ENCODE measurements around the gene POFUT2.

POFUT2 gene

DNA sequence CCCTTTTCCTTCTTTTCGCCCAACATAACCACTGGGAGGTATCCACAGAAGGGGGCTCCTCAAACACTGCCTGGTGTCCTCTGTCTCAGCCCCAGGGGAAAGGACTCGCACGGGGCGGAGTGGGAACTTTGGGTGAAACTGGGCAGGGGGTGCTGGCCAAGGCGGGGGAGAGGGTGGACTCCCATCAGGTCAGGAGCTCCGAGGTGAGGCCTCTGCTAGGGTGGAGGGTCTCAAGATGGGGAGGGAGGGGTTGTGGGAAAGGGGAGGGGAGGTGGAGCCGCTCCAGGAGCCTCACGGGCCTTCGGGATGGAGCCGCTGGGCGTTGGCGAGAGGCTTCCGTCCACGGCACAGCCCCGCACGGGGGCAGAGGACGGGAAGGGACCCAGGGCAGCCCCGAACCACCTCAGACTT is 43.2 kb upstream of the POFUT2 start:
- Histone ChIP-seq H3K36me3 (ENCODE audit: insufficient read depth, low read length) (no peaks in the 10 kb centered on the region), H3K4me1 (ENCODE audit: insufficient read depth, low read length) (peaks cover 24% of the 10 kb centered on the region), H3K9me3 (ENCODE audit: low read length) (no peaks in the 10 kb centered on the region), H2AFZ (ENCODE audit: low read depth, low read length) (no peak overlapping the region), H3K27me3 (ENCODE audit: insufficient read depth, low read length) (peaks cover 20% of the 10 kb centered on the region), H3K4me3 (ENCODE audit: low read length) (no peak overlapping the region)

- no peaks in the 10 kb centered on the region for H3K36me3 ChIP-seq (ENCODE audit: insufficient read depth, low read length)
- H3K4me3 ChIP-seq (ENCODE audit: low read length): no peak overlapping the region
- peaks cover 24% of the 10 kb centered on the region for H3K4me1 ChIP-seq (ENCODE audit: insufficient read depth, low read length)
- no peaks in the 10 kb centered on the region for H3K9me3 ChIP-seq (ENCODE audit: low read length)
- peaks cover 20% of the 10 kb centered on the region for H3K27me3 ChIP-seq (ENCODE audit: insufficient read depth, low read length)
- no peak overlapping the region for H2AFZ ChIP-seq (ENCODE audit: low read depth, low read length)
Observed at GRCh38 chr21:45330075-45330781, 42.5 kb upstream of the POFUT2 start.

GRCh38 chr21:45329261-45330074 is 41.8 kb upstream of the POFUT2 start:
- peaks cover 20% of the 10 kb centered on the region for H3K27me3 ChIP-seq (ENCODE audit: insufficient read depth, low read length)
- H3K9me3 ChIP-seq (ENCODE audit: low read length): no peaks in the 10 kb centered on the region
- H3K4me1 ChIP-seq (ENCODE audit: insufficient read depth, low read length): peaks cover 21% of the 10 kb centered on the region

GRCh38 chr21:45328198-45329091 is 40.8 kb upstream of the POFUT2 start:
- H3K9me3 ChIP-seq (ENCODE audit: low read length): no peaks in the 10 kb centered on the region
- peaks cover 11% of the 10 kb centered on the region for H3K4me1 ChIP-seq (ENCODE audit: insufficient read depth, low read length)
- H3K4me3 ChIP-seq (ENCODE audit: low read length): no peak overlapping the region
- H3K36me3 ChIP-seq (ENCODE audit: insufficient read depth, low read length): no peaks in the 10 kb centered on the region
- no peak overlapping the region for H2AFZ ChIP-seq (ENCODE audit: low read depth, low read length)
- peaks cover 20% of the 10 kb centered on the region for H3K27me3 ChIP-seq (ENCODE audit: insufficient read depth, low read length)

More at GRCh38 chr21:45329261-45330074, 41.8 kb upstream of the POFUT2 start:
- no peak overlapping the region for H2AFZ ChIP-seq (ENCODE audit: low read depth, low read length)
- no peak overlapping the region for H3K4me3 ChIP-seq (ENCODE audit: low read length)
- no peaks in the 10 kb centered on the region for H3K36me3 ChIP-seq (ENCODE audit: insufficient read depth, low read length)

DNA sequence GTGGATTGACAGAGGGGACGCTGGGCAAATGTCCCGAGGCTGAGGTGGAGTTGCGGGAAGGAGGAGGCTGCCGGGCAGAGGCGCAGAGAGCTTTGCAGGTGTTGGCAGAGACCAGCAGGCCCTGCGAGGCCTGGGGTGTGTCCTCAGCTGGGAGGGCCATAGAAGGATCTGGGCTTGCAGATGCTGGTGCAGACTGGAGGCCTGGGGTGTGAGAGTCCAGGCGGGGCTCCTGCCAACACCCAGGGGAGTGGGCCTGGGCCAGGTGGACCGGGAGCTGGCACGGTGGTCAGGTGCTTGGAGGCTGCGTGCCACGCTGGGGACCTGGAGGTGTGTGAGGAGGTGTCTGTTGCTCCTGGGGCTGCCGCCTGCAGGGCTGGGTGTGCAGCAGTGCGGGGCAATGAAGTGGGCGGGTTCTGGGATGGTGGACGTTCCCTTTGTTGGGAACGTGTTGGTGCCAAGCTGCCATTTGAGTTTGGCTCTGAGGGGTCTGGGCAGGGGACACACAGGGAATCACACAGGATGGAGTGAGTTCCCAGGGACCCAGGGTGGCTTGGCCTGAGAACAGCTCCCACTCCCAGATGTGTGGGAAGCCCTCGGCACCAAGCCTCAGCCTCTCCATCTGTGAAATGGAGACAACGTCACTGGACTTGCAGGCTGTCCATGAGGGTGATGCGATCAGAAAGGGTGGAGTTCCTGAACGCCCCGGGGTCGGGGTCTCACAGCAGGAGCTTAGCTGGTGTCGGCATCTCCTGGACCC is 39.9 kb upstream of the POFUT2 start:
- no peak overlapping the region for H2AFZ ChIP-seq (ENCODE audit: low read depth, low read length)
- no peak overlapping the region for H3K4me3 ChIP-seq (ENCODE audit: low read length)
- peaks cover 11% of the 10 kb centered on the region for H3K4me1 ChIP-seq (ENCODE audit: insufficient read depth, low read length)
- H3K36me3 ChIP-seq (ENCODE audit: insufficient read depth, low read length): no peaks in the 10 kb centered on the region
- H3K27me3 ChIP-seq (ENCODE audit: insufficient read depth, low read length): peaks cover 20% of the 10 kb centered on the region
- no peaks in the 10 kb centered on the region for H3K9me3 ChIP-seq (ENCODE audit: low read length)

GRCh38 chr21:45326891-45327440 is 39.3 kb upstream of the POFUT2 start:
- no peak overlapping the region for H2AFZ ChIP-seq (ENCODE audit: low read depth, low read length)
- H3K4me3 ChIP-seq (ENCODE audit: low read length): no peak overlapping the region
- H3K27me3 ChIP-seq (ENCODE audit: insufficient read depth, low read length): peaks cover 20% of the 10 kb centered on the region
- H3K9me3 ChIP-seq (ENCODE audit: low read length): no peaks in the 10 kb centered on the region
- peaks cover 6% of the 10 kb centered on the region for H3K4me1 ChIP-seq (ENCODE audit: insufficient read depth, low read length)
- no peaks in the 10 kb centered on the region for H3K36me3 ChIP-seq (ENCODE audit: insufficient read depth, low read length)

GRCh38 chr21:45326169-45326851 is 38.6 kb upstream of the POFUT2 start:
- Histone ChIP-seq H3K4me1 (ENCODE audit: insufficient read depth, low read length) (peaks cover 2% of the 10 kb centered on the region), H3K4me3 (ENCODE audit: low read length) (no peak overlapping the region), H3K27me3 (ENCODE audit: insufficient read depth, low read length) (peaks cover 20% of the 10 kb centered on the region), H3K36me3 (ENCODE audit: insufficient read depth, low read length) (no peaks in the 10 kb centered on the region), H2AFZ (ENCODE audit: low read depth, low read length) (no peak overlapping the region), H3K9me3 (ENCODE audit: low read length) (no peaks in the 10 kb centered on the region)

DNA sequence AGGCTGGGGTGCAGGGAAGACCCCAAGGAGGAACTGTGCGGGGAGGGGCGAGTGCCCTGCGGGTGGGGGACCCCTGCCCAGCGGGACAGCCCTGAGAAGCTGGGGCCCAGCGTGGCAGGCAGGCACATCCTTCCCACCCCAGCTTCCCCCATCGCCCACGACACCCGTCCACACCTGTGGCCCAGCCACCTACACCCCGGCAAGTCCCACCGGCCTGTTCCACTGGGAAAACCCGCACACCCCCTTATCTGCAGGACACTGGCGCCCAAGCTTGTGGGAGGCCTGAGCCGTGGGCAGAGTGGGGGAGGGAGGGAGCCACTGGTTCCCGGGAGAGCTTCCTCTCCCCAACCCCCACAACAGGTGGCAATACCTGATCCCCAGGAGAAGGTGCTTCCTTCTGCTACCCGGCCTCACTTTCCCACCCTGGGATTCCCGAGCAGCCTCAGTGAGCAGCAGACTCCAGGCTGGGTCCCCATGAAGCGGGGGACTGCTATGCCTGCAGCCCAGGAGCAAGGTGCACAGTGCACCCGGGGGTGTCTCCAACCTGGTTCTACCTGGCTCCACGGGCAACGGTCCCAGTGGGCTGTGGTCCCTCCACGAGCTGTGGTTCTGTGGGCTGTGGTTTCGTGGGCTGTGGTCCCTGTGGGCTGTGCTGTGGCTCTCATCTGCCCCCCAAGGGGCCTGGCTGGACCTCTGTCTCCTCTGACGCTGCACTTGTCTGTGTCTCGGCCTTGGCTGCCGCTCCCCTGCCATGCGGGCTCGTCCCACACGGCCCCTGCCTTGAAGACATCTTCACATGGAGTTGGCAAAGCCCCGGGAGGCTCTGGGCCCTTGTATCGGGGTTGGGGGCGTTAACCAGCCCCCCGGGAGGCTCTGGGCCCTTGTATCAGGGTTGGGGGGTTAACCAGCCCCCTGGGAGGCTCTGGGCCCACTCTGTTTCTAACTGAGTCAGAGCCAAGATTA is 37.8 kb upstream of the POFUT2 start:
- no peaks in the 10 kb centered on the region for H3K4me1 ChIP-seq (ENCODE audit: insufficient read depth, low read length)

GRCh38 chr21:45324489-45325205 is 37.0 kb upstream of the POFUT2 start:
- Histone ChIP-seq H3K27me3 (ENCODE audit: insufficient read depth, low read length) (peaks cover 16% of the 10 kb centered on the region), H3K4me3 (ENCODE audit: low read length) (no peak overlapping the region), H3K36me3 (ENCODE audit: insufficient read depth, low read length) (no peaks in the 10 kb centered on the region), H3K9me3 (ENCODE audit: low read length) (no peaks in the 10 kb centered on the region), H2AFZ (ENCODE audit: low read depth, low read length) (no peak overlapping the region), H3K4me1 (ENCODE audit: insufficient read depth, low read length) (no peaks in the 10 kb centered on the region)

More for the DNA sequence above, 37.8 kb upstream of the POFUT2 start:
- peaks cover 18% of the 10 kb centered on the region for H3K27me3 ChIP-seq (ENCODE audit: insufficient read depth, low read length)
- H3K36me3 ChIP-seq (ENCODE audit: insufficient read depth, low read length): no peaks in the 10 kb centered on the region
- H3K4me3 ChIP-seq (ENCODE audit: low read length): no peak overlapping the region
- no peaks in the 10 kb centered on the region for H3K9me3 ChIP-seq (ENCODE audit: low read length)
- no peak overlapping the region for H2AFZ ChIP-seq (ENCODE audit: low read depth, low read length)

GRCh38 chr21:45323487-45324311 is 36.0 kb upstream of the POFUT2 start:
- no peak overlapping the region for H2AFZ ChIP-seq (ENCODE audit: low read depth, low read length)
- peaks cover 6% of the 10 kb centered on the region for H3K4me1 ChIP-seq (ENCODE audit: insufficient read depth, low read length)
- H3K27me3 ChIP-seq (ENCODE audit: insufficient read depth, low read length): peaks cover 19% of the 10 kb centered on the region
- H3K4me3 ChIP-seq (ENCODE audit: low read length): no peak overlapping the region
- H3K9me3 ChIP-seq (ENCODE audit: low read length): no peaks in the 10 kb centered on the region
- H3K36me3 ChIP-seq (ENCODE audit: insufficient read depth, low read length): no peaks in the 10 kb centered on the region

All from neuron (in vitro differentiated cells).